Neuronal stem cell (in vitro differentiated cells): Measurements from ENCODE around the gene SMIM44.

Experiments used
- DNase-seq: peaks from one replicate; pipeline ENCODE4 v3.0.0-alpha.2; 2013; ENCODE audit warnings: low spot score
- H2AFZ ChIP-seq: one replicate; pipeline ENCODE4 v1.6.1; 2013; ENCODE audit warnings: mild to moderate bottlenecking, low read length, inconsistent platforms
- H2AK5ac ChIP-seq: 2 replicates; pipeline ENCODE4 v1.6.1; 2013; ENCODE audit warnings: low read depth, mild to moderate bottlenecking, inconsistent platforms, low read length, moderate library complexity, mixed read lengths
- H2BK120ac ChIP-seq: 2 replicates; pipeline ENCODE4 v1.6.1; 2013; ENCODE audit warnings: low read depth, mild to moderate bottlenecking, inconsistent platforms, low read length, moderate library complexity, mixed read lengths
- H2BK12ac ChIP-seq: one replicate; pipeline ENCODE4 v1.6.1; 2013; ENCODE audit warnings: low read length, inconsistent platforms
- H2BK15ac ChIP-seq: 2 replicates; pipeline ENCODE4 v1.6.1; 2013; ENCODE audit warnings: mild to moderate bottlenecking, low read length, inconsistent platforms, mixed read lengths
- H2BK5ac ChIP-seq: one replicate; pipeline ENCODE4 v1.6.1; 2013; ENCODE audit warnings: inconsistent platforms, mild to moderate bottlenecking, low read length, moderate library complexity
- H3K14ac ChIP-seq: one replicate; pipeline ENCODE4 v1.6.1; 2013; ENCODE audit warnings: low read length, inconsistent platforms
- H3K18ac ChIP-seq: 2 replicates; pipeline ENCODE4 v1.6.1; 2013; ENCODE audit warnings: low read length, inconsistent platforms
- H3K23ac ChIP-seq: 2 replicates; pipeline ENCODE4 v1.6.1; 2013; ENCODE audit warnings: low read depth, mild to moderate bottlenecking, mixed read lengths, low read length, inconsistent platforms; ENCODE audit not compliant: poor library complexity
- H3K27ac ChIP-seq: replicated peaks from 3 replicates; pipeline ENCODE4 v1.5.1; 2013; ENCODE audit warnings: low read length, inconsistent platforms
- H3K27me3 ChIP-seq, 3 experiments: 2 replicates each; pipeline ENCODE4 v1.6.1; 2013; ENCODE audit warnings: low read length in 3 of 3, mild to moderate bottlenecking in 2 of 3, inconsistent platforms in 1 of 3, low read depth in 1 of 3, mixed read lengths in 1 of 3, moderate library complexity in 1 of 3; ENCODE audit not compliant: control insufficient read depth in 3 of 3, insufficient read depth in 3 of 3
- H3K36me3 ChIP-seq, 2 donors: replicated peaks in 1 of 2; 2 replicates each; pipeline ENCODE4 v1.6.1; 2013; ENCODE audit warnings: low read length in 2 of 2; ENCODE audit not compliant: control insufficient read depth in 2 of 2, insufficient read depth in 2 of 2
- H3K4ac ChIP-seq: 2 replicates; pipeline ENCODE4 v1.6.1; 2013; ENCODE audit warnings: inconsistent platforms, mild to moderate bottlenecking, low read length, moderate library complexity
- H3K4me1 ChIP-seq, 2 donors: 1 replicate in 1 of 2; 2 replicates in 1 of 2; pipeline ENCODE4 v1.6.1; 2013; ENCODE audit warnings: low read length in 2 of 2, low read depth in 1 of 2; ENCODE audit not compliant: control insufficient read depth in 2 of 2, insufficient read depth in 1 of 2
- H3K4me2 ChIP-seq: one replicate; pipeline ENCODE4 v1.6.1; 2013; ENCODE audit warnings: mild to moderate bottlenecking, low read length, inconsistent platforms; ENCODE audit not compliant: insufficient read depth, poor library complexity, severe bottlenecking
- H3K4me3 ChIP-seq, 2 donors: 2 replicates each; pipeline ENCODE4 v1.5.1; 2013; ENCODE audit warnings: low read length in 2 of 2, mild to moderate bottlenecking in 2 of 2, inconsistent platforms in 1 of 2, moderate library complexity in 1 of 2
- H3K79me1 ChIP-seq: one replicate; pipeline ENCODE4 v1.6.1; 2013; ENCODE audit warnings: low read depth, mild to moderate bottlenecking, inconsistent platforms, low read length, moderate library complexity
- H3K9ac ChIP-seq: one replicate; pipeline ENCODE4 v1.6.1; 2013; ENCODE audit warnings: mild to moderate bottlenecking, low read depth, low read length, inconsistent platforms; ENCODE audit not compliant: poor library complexity
- H3K9me3 ChIP-seq, 2 donors: replicated peaks in 1 of 2; 2 replicates each; pipeline versions ENCODE3 to v1.6.1; 2013; ENCODE audit warnings: low read length in 2 of 2, mild to moderate bottlenecking in 2 of 2, inconsistent platforms in 1 of 2, low read depth in 1 of 2, mixed read lengths in 1 of 2, moderate library complexity in 1 of 2; ENCODE audit not compliant: control insufficient read depth in 2 of 2, insufficient read depth in 1 of 2
- H4K8ac ChIP-seq: one replicate; pipeline ENCODE4 v1.6.1; 2013; ENCODE audit warnings: low read depth, mild to moderate bottlenecking, inconsistent platforms, low read length, moderate library complexity
- H4K91ac ChIP-seq: one replicate; pipeline ENCODE4 v1.6.1; 2013; ENCODE audit warnings: low read length, low read depth, mild to moderate bottlenecking, inconsistent platforms; ENCODE audit not compliant: poor library complexity
- WGBS, 2 donors: extraction: QIAGEN DNeasy Blood & Tissue Kit; methylation state at CpG; one replicate each; pipeline ENCODE4 v1.1.7; 2013; ENCODE audit warnings: missing lambda C conversion rate in 2 of 2, mixed read lengths in 1 of 2; ENCODE audit not compliant: insufficient read length in 2 of 2, insufficient replicate concordance in 1 of 2; ENCODE audit errors: extremely low coverage in 2 of 2; 5-methylcytosine and 5-hydroxymethylcytosine counted together

The SMIM44 gene

DNA sequence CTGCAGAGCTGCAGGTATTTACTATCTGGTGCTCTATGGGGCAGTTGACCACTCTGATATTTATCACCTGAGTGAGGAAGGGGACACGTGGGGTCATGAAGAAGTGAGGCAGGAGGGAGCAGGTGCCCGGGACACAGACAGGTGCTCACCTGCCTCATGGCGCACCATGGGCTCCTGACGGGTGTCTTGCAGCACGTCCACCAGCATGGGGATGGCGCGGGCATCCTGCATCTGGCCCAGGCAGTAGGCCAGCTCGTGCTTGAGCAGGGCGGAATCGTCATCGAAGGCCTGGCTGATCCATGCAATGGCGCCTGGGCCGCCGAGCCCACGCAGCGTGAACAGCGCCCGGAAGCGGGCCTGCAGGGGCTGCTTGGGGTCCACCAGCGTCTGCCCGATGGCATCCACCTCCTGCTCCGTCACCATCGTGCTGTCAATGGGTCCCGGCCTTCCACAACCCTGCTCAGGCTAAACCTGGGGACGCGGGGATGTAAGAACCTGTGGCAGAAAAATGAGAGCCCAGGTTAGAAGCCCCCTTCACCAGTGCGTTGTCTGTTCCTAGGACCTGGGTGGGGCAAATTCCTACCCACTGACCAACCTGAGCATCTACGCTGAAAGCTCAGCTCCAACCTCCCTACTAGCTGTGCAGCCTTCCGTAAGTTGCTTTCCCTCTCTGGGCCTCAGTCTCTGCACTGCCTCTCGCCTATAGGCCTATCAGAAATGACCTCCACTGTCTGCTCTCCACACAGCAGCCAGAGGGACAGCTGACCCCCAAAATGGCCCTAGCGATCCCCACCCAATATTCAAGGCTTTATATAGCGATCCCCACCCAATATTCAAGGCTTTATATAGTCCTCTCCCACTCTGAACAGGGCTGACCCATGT is 13.4 kb upstream of the SMIM44 start:
- Histone ChIP-seq H4K8ac (no peak overlapping the region), H2BK120ac (no peak overlapping the region), H3K4me3 (no peak overlapping the region), H3K18ac (no peak overlapping the region), H2AK5ac (no peak overlapping the region), H2AFZ (no peak overlapping the region), H3K79me1 (peaks cover 5% of the 10 kb centered on the region), H3K9ac (peak overlapping the region; percentile 57), H4K91ac (no peak overlapping the region), H3K4me1 (peaks cover 0 to 3% of the 10 kb centered on the region in 2 donors), H3K27me3 (no peaks in the 10 kb centered on the region), H3K4me2 (peak overlapping the region; percentile 4), H3K4ac (no peak overlapping the region), H3K27ac (no peak overlapping the region), H2BK12ac (no peak overlapping the region), H3K14ac (no peak overlapping the region), H2BK5ac (no peak overlapping the region), H3K9me3 (peaks cover 0 to 2% of the 10 kb centered on the region in 2 donors), H3K36me3 (peaks cover 15 to 46% of the 10 kb centered on the region in 2 donors), H3K23ac (no peak overlapping the region), H2BK15ac (no peak overlapping the region)
- no peak for DNase-seq
- no CpG with 5 or more reads among the region's 32 CpGs for WGBS, 2 donors

DNA sequence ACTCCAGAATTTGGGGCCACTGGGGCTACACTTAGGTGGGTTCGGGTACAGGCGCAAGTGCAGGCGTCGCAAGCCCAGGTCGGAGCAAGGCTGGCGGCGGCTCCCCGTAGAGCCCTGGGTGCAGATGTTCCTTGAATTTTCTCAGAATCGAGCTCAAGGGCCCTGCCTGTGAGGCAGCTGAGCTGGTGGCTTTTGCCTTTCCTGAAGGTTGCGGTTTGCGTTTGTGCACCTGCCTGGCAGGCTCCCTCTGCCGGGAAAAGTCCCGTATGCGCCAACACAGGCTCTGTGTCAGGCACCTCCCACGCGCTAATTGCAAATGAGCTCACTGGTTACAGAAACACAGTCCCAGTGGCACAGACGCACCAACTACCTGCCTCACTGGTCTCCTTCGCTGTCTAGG is 11.3 kb upstream of the SMIM44 start:
- Histone ChIP-seq H3K79me1 (peaks cover 3% of the 10 kb centered on the region), H3K4ac (no peak overlapping the region), H3K27ac (no peak overlapping the region), H3K9ac (no peak overlapping the region), H3K4me2 (no peak overlapping the region), H3K27me3 (no peaks in the 10 kb centered on the region), H3K36me3 (peaks cover 15 to 49% of the 10 kb centered on the region in 2 donors), H3K4me1 (no peaks in the 10 kb centered on the region), H4K8ac (no peak overlapping the region), H3K14ac (no peak overlapping the region), H3K18ac (no peak overlapping the region), H3K23ac (no peak overlapping the region), H3K9me3 (no peaks in the 10 kb centered on the region), H2AFZ (no peak overlapping the region), H2BK5ac (no peak overlapping the region), H4K91ac (no peak overlapping the region), H2BK15ac (no peak overlapping the region), H2AK5ac (no peak overlapping the region), H2BK12ac (no peak overlapping the region), H3K4me3 (peak overlapping the region in 1 of 2 donors; percentile 12), H2BK120ac (no peak overlapping the region)
- WGBS, 2 donors, result no CpG with 5 or more reads among the region's 18 CpGs
- no peak for DNase-seq

DNA sequence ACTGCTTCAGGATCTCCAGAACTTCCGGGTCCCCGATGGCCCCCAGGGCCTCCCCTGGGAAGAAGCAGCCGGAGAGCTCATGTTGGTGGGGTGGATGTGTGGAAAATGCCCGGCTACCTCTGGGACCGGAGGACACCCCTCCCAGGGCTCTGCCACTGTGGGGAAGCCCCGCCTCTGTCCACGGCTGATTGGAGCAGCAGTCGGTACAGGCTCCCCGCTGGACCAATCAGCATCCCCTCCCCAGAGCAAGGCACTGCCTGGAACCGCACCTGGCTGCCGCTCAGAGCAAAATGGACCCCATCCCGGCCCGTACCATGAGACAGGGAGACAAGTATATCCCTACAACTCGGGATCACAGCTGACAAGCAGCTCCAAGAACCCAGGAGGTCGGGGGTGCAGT is 10.8 kb upstream of the SMIM44 start:
- H3K9ac ChIP-seq, result no peak overlapping the region
- H3K79me1 ChIP-seq, result peaks cover 3% of the 10 kb centered on the region
- H2AK5ac ChIP-seq, result no peak overlapping the region
- no peak overlapping the region for H2BK15ac ChIP-seq
- H2AFZ ChIP-seq, result no peak overlapping the region
- H3K4me3 ChIP-seq, result no peak overlapping the region
- no peak overlapping the region for H4K91ac ChIP-seq
- no peaks in the 10 kb centered on the region for H3K27me3 ChIP-seq
- H3K4ac ChIP-seq, result no peak overlapping the region
- no peak overlapping the region for H3K18ac ChIP-seq
- no peak overlapping the region for H2BK5ac ChIP-seq
- H3K4me2 ChIP-seq, result no peak overlapping the region
- no peaks in the 10 kb centered on the region for H3K4me1 ChIP-seq
- no peak for DNase-seq
- H4K8ac ChIP-seq, result no peak overlapping the region
- H2BK12ac ChIP-seq, result no peak overlapping the region
- no peaks in the 10 kb centered on the region for H3K9me3 ChIP-seq
- H2BK120ac ChIP-seq, result no peak overlapping the region
- H3K36me3 ChIP-seq, result peaks cover 15 to 49% of the 10 kb centered on the region in 2 donors
- no CpG with 5 or more reads among the region's 15 CpGs for WGBS, 2 donors
- H3K27ac ChIP-seq, result no peak overlapping the region
- no peak overlapping the region for H3K23ac ChIP-seq
- H3K14ac ChIP-seq, result no peak overlapping the region

DNA sequence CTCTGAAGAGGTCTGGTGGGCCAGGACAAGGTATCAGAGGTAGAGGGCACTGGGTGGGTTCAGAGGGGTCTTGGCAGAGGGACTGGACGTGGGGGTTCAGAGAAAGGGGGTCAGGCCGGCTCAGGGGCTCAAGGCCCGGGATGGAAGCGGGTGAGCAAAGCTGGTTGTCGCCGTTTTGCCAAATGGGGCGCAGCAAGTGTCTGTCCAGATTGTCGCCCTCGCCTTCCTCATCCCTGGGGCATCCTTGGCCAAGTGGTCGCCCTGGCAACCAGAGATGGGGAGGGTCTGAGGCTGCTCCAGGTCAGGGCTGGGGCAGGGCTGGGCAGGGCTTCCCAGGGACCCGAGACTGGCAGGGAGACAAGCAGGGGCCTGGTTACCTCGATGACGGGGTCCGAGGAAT is 10.4 kb upstream of the SMIM44 start:
- Histone ChIP-seq H3K36me3 (peaks cover 15 to 49% of the 10 kb centered on the region in 2 donors), H3K4ac (no peak overlapping the region), H4K91ac (no peak overlapping the region), H2AFZ (no peak overlapping the region), H3K27me3 (no peaks in the 10 kb centered on the region), H3K4me2 (no peak overlapping the region), H3K18ac (no peak overlapping the region), H3K23ac (no peak overlapping the region), H2AK5ac (no peak overlapping the region), H3K9me3 (no peaks in the 10 kb centered on the region), H3K9ac (no peak overlapping the region), H3K4me1 (no peaks in the 10 kb centered on the region), H3K79me1 (peaks cover 3% of the 10 kb centered on the region), H2BK15ac (no peak overlapping the region), H3K14ac (no peak overlapping the region), H2BK12ac (peak overlapping the region; percentile 41), H3K27ac (no peak overlapping the region), H2BK5ac (no peak overlapping the region), H2BK120ac (no peak overlapping the region), H3K4me3 (no peak overlapping the region), H4K8ac (no peak overlapping the region)
- WGBS, 2 donors, result no CpG with 5 or more reads among the region's 14 CpGs
- DNase-seq, result no peak
